HG02610 (cell line): ENCODE results near the gene MRPS33.

Experiments
- ATAC-seq: cut with Tn5 transposase; IDR thresholded peaks from one replicate; pipeline ENCODE4 v1.9.1; 2021; ENCODE audit warnings: mild to moderate bottlenecking, moderate library complexity; ENCODE audit not compliant: unreplicated experiment

MRPS33 gene

GRCh38 chr7:141012696-141013344, 1.9 kb downstream of the MRPS33 start:
- ATAC-seq = no peak

GRCh38 chr7:141012044-141012685, 2.6 kb downstream of the MRPS33 start:
- ATAC-seq = no peak

GRCh38 chr7:141011443-141011842, 3.3 kb downstream of the MRPS33 start:
- ATAC-seq = no peak

GRCh38 chr7:141003172-141004065, 11.3 kb downstream of the MRPS33 start:
- no peak for ATAC-seq

- ATAC-seq = no peak
Measured at GRCh38 chr7:141001546-141001945, 13.2 kb downstream of the MRPS33 start.

- ATAC-seq = no peak
Measured at GRCh38 chr7:141001122-141001521, 13.6 kb downstream of the MRPS33 start.

GRCh38 chr7:140998715-140999114, 16.0 kb downstream of the MRPS33 start:
- no peak for ATAC-seq

- no peak for ATAC-seq
Measured at GRCh38 chr7:140992422-140992821, 22.3 kb downstream of the MRPS33 start.

- ATAC-seq = no peak
Measured at GRCh38 chr7:140990193-140990962, 24.4 kb downstream of the MRPS33 start.

GRCh38 chr7:140989068-140989467, 25.7 kb downstream of the MRPS33 start:
- ATAC-seq = no peak

- ATAC-seq = no peak
Measured at GRCh38 chr7:140983802-140984201, 30.9 kb downstream of the MRPS33 start.

- ATAC-seq = no peak
Measured at GRCh38 chr7:140982508-140982907, 32.2 kb downstream of the MRPS33 start.

- no peak for ATAC-seq
Measured at GRCh38 chr7:140981951-140982350, 32.8 kb downstream of the MRPS33 start.

- no peak for ATAC-seq
Measured at GRCh38 chr7:140977741-140978140, 37.0 kb downstream of the MRPS33 start.

GRCh38 chr7:140972876-140973829, 41.6 kb downstream of the MRPS33 start:
- ATAC-seq = no peak

GRCh38 chr7:140972344-140972743, 42.4 kb downstream of the MRPS33 start:
- ATAC-seq = no peak

GRCh38 chr7:140967438-140967837, 47.3 kb downstream of the MRPS33 start:
- ATAC-seq = no peak

- no peak for ATAC-seq
Measured at GRCh38 chr7:140966561-140967233, 48.1 kb downstream of the MRPS33 start.

- no peak for ATAC-seq
Measured at GRCh38 chr7:140961117-140961516, 53.6 kb downstream of the MRPS33 start.
